RWPE2 (cell line): ENCODE results near the gene CDH4.

Experiments
- ATAC-seq: fragments of 200-7000 bp; cut with Tn5 transposase; 3 replicates; pipeline ENCODE4 v1.9.1; 2021; ENCODE audit warnings: low read depth
- DNase-seq: peaks from one replicate; pipeline ENCODE4 v3.0.0-alpha.2; 2020; ENCODE audit warnings: low spot score
- H3K27ac ChIP-seq: fragments of 450-650 bp; 2 replicates; pipeline ENCODE4 v1.5.1; 2017; ENCODE audit warnings: mild to moderate bottlenecking; ENCODE audit not compliant: poor library complexity, severe bottlenecking
- H3K27me3 ChIP-seq: fragments of 250-450 bp; sonication (Bioruptor Pico); 2 replicates; pipeline ENCODE4 v1.5.1; 2021; ENCODE audit warnings: mild to moderate bottlenecking, moderate library complexity; ENCODE audit not compliant: insufficient read depth, poor library complexity, severe bottlenecking
- H3K36me3 ChIP-seq: fragments of 250-450 bp; sonication (Bioruptor Pico); 2 replicates; pipeline ENCODE4 v1.5.1; 2020; ENCODE audit warnings: low read depth, mild to moderate bottlenecking, moderate library complexity
- H3K4me1 ChIP-seq: fragments of 250-450 bp; sonication (Bioruptor Pico); 2 replicates; pipeline ENCODE4 v1.5.1; 2021; ENCODE audit warnings: mild to moderate bottlenecking, moderate library complexity; ENCODE audit not compliant: insufficient read depth, poor library complexity, severe bottlenecking
- H3K4me3 ChIP-seq: fragments of 250-450 bp; sonication (Bioruptor Pico); 2 replicates; pipeline ENCODE4 v1.5.1; 2021; ENCODE audit warnings: mild to moderate bottlenecking, moderate library complexity; ENCODE audit not compliant: severe bottlenecking
- H3K9me3 ChIP-seq: fragments of 250-450 bp; sonication (Bioruptor Pico); 2 replicates; pipeline ENCODE4 v1.5.1; 2021; ENCODE audit warnings: mild to moderate bottlenecking, moderate library complexity; ENCODE audit not compliant: severe bottlenecking
- CTCF ChIP-seq: fragments of 450-650 bp; IDR thresholded peaks from one replicate; pipeline ENCODE4 v1.5.1; 2017; ENCODE audit warnings: mild to moderate bottlenecking, moderate library complexity; ENCODE audit not compliant: poor library complexity, severe bottlenecking

CDH4 gene

GRCh38 chr20:61320691-61321425 lies 68.8 kb downstream of the CDH4 start:
- H3K27me3 ChIP-seq, result no peaks in the 10 kb centered on the region

GRCh38 chr20:61321481-61321880 lies 69.4 kb downstream of the CDH4 start:
- Histone ChIP-seq H3K4me3 (no peak overlapping the region), H3K36me3 (peaks cover 33% of the 10 kb centered on the region), H3K27ac (no peak overlapping the region), H3K4me1 (no peaks in the 10 kb centered on the region), H3K27me3 (no peaks in the 10 kb centered on the region), H3K9me3 (no peaks in the 10 kb centered on the region)
- ATAC-seq (no peak), DNase-seq (no peak)
- TF ChIP-seq CTCF, result no peak

More at GRCh38 chr20:61320691-61321425, 68.8 kb downstream of the CDH4 start:
- no peak overlapping the region for H3K27ac ChIP-seq
- DNase-seq, result no peak
- no peak for TF ChIP-seq CTCF
- H3K4me3 ChIP-seq, result no peak overlapping the region
- ATAC-seq, result peak; percentile 13; the same call in 1 of the 3 replicates
- no peaks in the 10 kb centered on the region for H3K4me1 ChIP-seq
- peaks cover 33% of the 10 kb centered on the region for H3K36me3 ChIP-seq
- no peaks in the 10 kb centered on the region for H3K9me3 ChIP-seq

GRCh38 chr20:61322151-61322865 lies 70.2 kb downstream of the CDH4 start:
- no peak for TF ChIP-seq CTCF
- no peaks in the 10 kb centered on the region for H3K4me1 ChIP-seq

GRCh38 chr20:61324906-61325305 lies 72.8 kb downstream of the CDH4 start:
- H3K36me3 ChIP-seq, result peaks cover 23% of the 10 kb centered on the region; the same call in 1 of the 2 replicates
- H3K4me1 ChIP-seq, result no peaks in the 10 kb centered on the region
- no peak for ATAC-seq
- H3K4me3 ChIP-seq, result no peak overlapping the region
- DNase-seq, result no peak
- H3K9me3 ChIP-seq, result no peaks in the 10 kb centered on the region
- no peaks in the 10 kb centered on the region for H3K27me3 ChIP-seq
- no peak overlapping the region for H3K27ac ChIP-seq
- no peak for TF ChIP-seq CTCF

More at GRCh38 chr20:61322151-61322865, 70.2 kb downstream of the CDH4 start:
- 0 out of 3 replicates have a peak, but pooled peaks have one; percentile 11 for ATAC-seq
- Histone ChIP-seq H3K27me3 (no peaks in the 10 kb centered on the region), H3K4me3 (no peak overlapping the region), H3K9me3 (no peaks in the 10 kb centered on the region), H3K27ac (no peak overlapping the region), H3K36me3 (peaks cover 33% of the 10 kb centered on the region)
- DNase-seq, result no peak
